ENCODE measurements around the gene KATNAL2. TPM values are rescaled to one million over a fixed set of nuclear protein-coding genes. Genes with fewer than 3 reads are reported as not detected.

KATNAL2 gene
- total RNA-seq, 6 experiments from 2014 or later: 0.38 to 0.92 (median 0.66) TPM

DNA sequence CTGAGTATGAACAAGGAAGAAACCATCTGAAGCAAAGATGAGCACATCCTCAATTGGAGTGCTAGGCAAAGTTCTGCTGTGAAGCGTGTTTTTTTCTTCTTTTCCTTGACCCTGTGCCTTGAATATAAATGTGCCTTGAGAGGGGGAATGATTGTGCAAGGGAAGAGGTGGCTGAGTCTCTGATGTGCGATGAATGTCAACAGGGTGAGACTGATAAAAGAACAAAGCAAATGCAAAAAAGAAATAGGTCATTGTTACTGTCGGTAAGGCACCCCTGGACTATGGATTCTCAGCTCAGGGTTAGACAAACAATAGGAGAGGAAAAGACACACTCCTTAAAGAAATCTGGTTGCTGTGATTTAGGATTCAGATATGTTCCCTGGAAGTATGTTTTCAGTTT lies 178.4 kb downstream of the KATNAL2 start:
- TF ChIP-seq CTCF (IDR thresholded peaks at IDR 0.05): no peak
- no peak for DNase-seq
- Mint-ChIP-seq H3K27me3 (ENCODE audit: insufficient read depth) (no peaks in the 10 kb centered on the region; the same call in none of the 2 replicates), H3K4me3 (no peak overlapping the region), H3K27ac (no peak overlapping the region), H3K36me3 (ENCODE audit: low read depth) (no peaks in the 10 kb centered on the region), H3K4me1 (ENCODE audit: low read depth) (no peaks in the 10 kb centered on the region), H3K9me3 (no peaks in the 10 kb centered on the region)

DNA sequence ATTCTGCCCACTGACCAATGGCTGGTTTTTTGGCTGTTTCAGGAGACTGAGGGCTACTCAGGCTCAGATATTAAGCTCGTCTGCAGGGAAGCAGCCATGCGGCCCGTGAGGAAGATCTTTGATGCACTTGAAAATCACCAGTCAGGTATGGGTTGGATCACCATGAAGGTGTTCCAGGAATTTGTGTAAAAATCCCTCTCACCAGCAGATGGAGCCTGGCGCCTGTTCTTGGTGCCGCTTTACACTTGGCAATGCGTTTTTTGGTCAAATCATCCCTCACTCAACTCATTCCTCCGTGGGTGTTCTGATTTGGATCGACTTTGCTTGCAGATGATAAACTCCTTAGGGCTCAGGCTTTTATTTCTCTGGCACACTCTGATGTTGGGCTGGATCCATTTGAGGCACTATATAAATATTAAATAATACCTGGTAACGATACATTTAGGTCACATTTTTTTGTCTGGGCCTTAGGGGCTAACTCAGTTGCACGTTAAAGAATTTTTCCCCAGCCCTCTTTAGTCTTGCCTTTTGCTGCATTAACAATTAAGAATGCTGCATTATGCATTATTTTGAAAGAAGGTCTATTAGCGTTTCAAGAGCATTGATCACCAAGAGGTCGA lies 182.9 kb downstream of the KATNAL2 start:
- no peaks in the 10 kb centered on the region for H3K36me3 Mint-ChIP-seq (ENCODE audit: low read depth)
- no peaks in the 10 kb centered on the region for H3K9me3 Mint-ChIP-seq
- H3K27ac Mint-ChIP-seq: no peak overlapping the region
- no peaks in the 10 kb centered on the region for H3K4me1 Mint-ChIP-seq (ENCODE audit: low read depth)
- H3K4me3 Mint-ChIP-seq: no peak overlapping the region
- no peaks in the 10 kb centered on the region; the same call in none of the 2 replicates for H3K27me3 Mint-ChIP-seq (ENCODE audit: insufficient read depth)
- peak; percentile 55 for DNase-seq
- TF ChIP-seq CTCF (IDR thresholded peaks at IDR 0.05): peak; percentile 88

DNA sequence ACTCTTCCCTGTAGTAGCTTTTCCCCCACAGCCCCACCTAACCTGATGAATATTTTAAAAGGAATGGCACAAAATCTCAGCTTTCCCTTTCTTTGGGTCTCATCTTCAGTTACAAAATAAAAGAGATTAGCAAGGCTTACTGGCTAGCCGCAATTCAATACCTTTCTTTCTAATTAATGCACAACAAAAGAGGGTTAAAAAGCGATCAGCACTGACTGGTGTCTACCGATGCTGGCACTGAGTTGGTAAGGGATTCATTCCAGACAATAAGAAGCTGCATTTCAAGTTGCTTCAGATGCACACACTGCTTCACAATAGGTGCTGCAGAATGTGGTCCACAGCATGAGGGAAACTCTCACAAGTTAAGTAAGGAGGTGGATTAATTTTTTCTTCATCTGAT lies 191.0 kb downstream of the KATNAL2 start:
- H3K4me1 Mint-ChIP-seq (ENCODE audit: low read depth): no peaks in the 10 kb centered on the region; the same call in 1 of the 2 replicates

DNA sequence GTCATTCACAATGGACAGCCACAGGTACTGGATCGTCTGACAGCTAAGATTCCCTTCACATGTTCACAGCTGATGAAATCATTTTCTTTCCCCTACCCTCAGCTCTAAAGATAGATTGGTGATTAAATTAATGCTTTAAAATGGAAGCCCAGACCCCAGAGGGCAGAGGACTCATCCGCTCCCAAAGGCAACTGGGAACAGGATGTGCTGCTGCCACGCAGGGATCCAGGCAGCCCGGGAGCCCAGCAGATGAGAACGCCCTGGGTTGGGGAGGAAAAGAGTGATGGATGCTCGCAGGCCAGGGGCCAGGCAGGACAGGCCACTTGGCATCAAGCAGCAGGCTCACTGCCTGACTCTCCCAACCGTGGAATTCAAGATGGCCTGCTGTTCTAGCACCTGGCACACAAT lies 191.6 kb downstream of the KATNAL2 start:
- H3K4me3 Mint-ChIP-seq: no peak overlapping the region
- no peak overlapping the region for H3K27ac Mint-ChIP-seq
- DNase-seq: no peak
- TF ChIP-seq CTCF (IDR thresholded peaks at IDR 0.05): no peak
- H3K36me3 Mint-ChIP-seq (ENCODE audit: low read depth): peaks cover 8% of the 10 kb centered on the region
- H3K27me3 Mint-ChIP-seq (ENCODE audit: insufficient read depth): no peaks in the 10 kb centered on the region; the same call in 1 of the 2 replicates
- no peaks in the 10 kb centered on the region for H3K9me3 Mint-ChIP-seq
- peaks cover 6% of the 10 kb centered on the region; the same call in 1 of the 2 replicates for H3K4me1 Mint-ChIP-seq (ENCODE audit: low read depth)

More for the DNA sequence above, 191.0 kb downstream of the KATNAL2 start:
- no peak overlapping the region for H3K27ac Mint-ChIP-seq
- H3K4me3 Mint-ChIP-seq: no peak overlapping the region
- no peaks in the 10 kb centered on the region for H3K9me3 Mint-ChIP-seq
- no peak for TF ChIP-seq CTCF (IDR thresholded peaks at IDR 0.05)
- H3K27me3 Mint-ChIP-seq (ENCODE audit: insufficient read depth): no peaks in the 10 kb centered on the region; the same call in 1 of the 2 replicates
- H3K36me3 Mint-ChIP-seq (ENCODE audit: low read depth): peaks cover 8% of the 10 kb centered on the region
- no peak for DNase-seq

GRCh38 chr18:47109720-47110119 lies 192.3 kb downstream of the KATNAL2 start:
- DNase-seq: no peak
- TF ChIP-seq CTCF (IDR thresholded peaks at IDR 0.05): no peak
- Mint-ChIP-seq H3K27me3 (ENCODE audit: insufficient read depth) (no peaks in the 10 kb centered on the region), H3K9me3 (no peaks in the 10 kb centered on the region), H3K4me1 (ENCODE audit: low read depth) (peaks cover 12% of the 10 kb centered on the region; the same call in 1 of the 2 replicates), H3K4me3 (no peak overlapping the region), H3K36me3 (ENCODE audit: low read depth) (peaks cover 8% of the 10 kb centered on the region), H3K27ac (no peak overlapping the region)
